COLO668 (cell line): ENCODE data around the gene DNAJC15.

Experiments
- DNase-seq: peaks from one replicate; lab custom pipeline; 2025; ENCODE audit not compliant: unreplicated experiment; lab: John Stamatoyannopoulos, UW

The DNAJC15 gene

GRCh38 chr13:43150369-43151207, 127.2 kb downstream of the DNAJC15 start:
- DNase-seq = peak; percentile 79

- DNase-seq = no peak
These were observed 130.2 kb downstream of the DNAJC15 start for GRCh38 chr13:43153436-43154090.

GRCh38 chr13:43154156-43154651, 130.8 kb downstream of the DNAJC15 start:
- no peak for DNase-seq

- DNase-seq = no peak
These were observed 131.5 kb downstream of the DNAJC15 start for GRCh38 chr13:43154839-43155238.

- DNase-seq = no peak
These were observed 133.5 kb downstream of the DNAJC15 start for GRCh38 chr13:43156916-43157315.

GRCh38 chr13:43157796-43158195, 134.4 kb downstream of the DNAJC15 start:
- DNase-seq = no peak

- no peak for DNase-seq
These were observed 135.1 kb downstream of the DNAJC15 start for GRCh38 chr13:43158516-43158915.

- peak; percentile 81 for DNase-seq
These were observed 135.7 kb downstream of the DNAJC15 start for GRCh38 chr13:43159026-43159461.
